MM.1S (cell line): ENCODE data around the gene ZNF488.
"Not testable (repeated sequence)": the region's sequence is repeated elsewhere in the genome, so short reads cannot be mapped to it uniquely, and the experiment has no call there.

Source experiments
- DNase-seq: peaks from one replicate; pipeline ENCODE4 v3.0.0-alpha.2; 2015
- H2AFZ ChIP-seq: fragments of 300-600 bp; sonication (generic); 2 replicates; pipeline ENCODE4 v1.6.0; 2016; ENCODE audit warnings: antibody characterized with exemption, low read length
- H3F3A ChIP-seq: fragments of 300-600 bp; sonication (generic); 2 replicates; pipeline ENCODE4 v1.6.1; 2016; ENCODE audit warnings: mild to moderate bottlenecking, antibody characterized with exemption, low read length, moderate library complexity, mixed read lengths; ENCODE audit not compliant: insufficient read depth
- H3K27ac ChIP-seq: fragments of 300-600 bp; sonication (generic); 2 replicates; pipeline ENCODE4 v1.5.1; 2016; ENCODE audit warnings: mild to moderate bottlenecking, low read length
- H3K27me3 ChIP-seq: fragments of 300-600 bp; sonication (generic); replicated peaks from 2 replicates; pipeline ENCODE4 v1.6.0; 2016; ENCODE audit warnings: low read length; ENCODE audit not compliant: insufficient read depth
- H3K36me3 ChIP-seq: fragments of 300-600 bp; sonication (generic); replicated peaks from 2 replicates; pipeline ENCODE4 v1.6.1; 2016; ENCODE audit warnings: mild to moderate bottlenecking, low read length, mixed read lengths; ENCODE audit not compliant: insufficient read depth
- H3K4me1 ChIP-seq: fragments of 300-600 bp; sonication (generic); 2 replicates; pipeline ENCODE4 v1.6.1; 2016; ENCODE audit warnings: low read length, mixed read lengths
- H3K4me2 ChIP-seq: fragments of 300-600 bp; sonication (generic); 2 replicates; pipeline ENCODE4 v1.6.0; 2016; ENCODE audit warnings: low read depth, low read length
- H3K4me3 ChIP-seq: fragments of 300-600 bp; sonication (generic); 2 replicates; pipeline ENCODE4 v1.5.1; 2016; ENCODE audit warnings: low read length, mixed read lengths
- H3K79me2 ChIP-seq: fragments of 300-600 bp; sonication (generic); 2 replicates; pipeline ENCODE4 v1.6.1; 2016; ENCODE audit warnings: mixed run types, low read length, mixed read lengths
- H3K9ac ChIP-seq: fragments of 300-600 bp; sonication (generic); 2 replicates; pipeline ENCODE4 v1.6.1; 2016; ENCODE audit warnings: low read length, mixed read lengths
- H3K9me2 ChIP-seq: fragments of 300-600 bp; sonication (generic); replicated peaks from 2 replicates; pipeline ENCODE4 v1.6.1; 2016; ENCODE audit warnings: mild to moderate bottlenecking, low read length, mixed read lengths; ENCODE audit not compliant: insufficient read depth
- H3K9me3 ChIP-seq: fragments of 300-600 bp; sonication (generic); replicated peaks from 2 replicates; pipeline ENCODE4 v1.6.1; 2016; ENCODE audit warnings: mild to moderate bottlenecking, low read length, mixed read lengths; ENCODE audit not compliant: insufficient read depth
- H4K20me1 ChIP-seq: fragments of 300-600 bp; sonication (generic); 2 replicates; pipeline ENCODE4 v1.6.1; 2016; ENCODE audit warnings: mild to moderate bottlenecking, low read length, moderate library complexity, mixed read lengths; ENCODE audit not compliant: insufficient read depth
- CTCF ChIP-seq: fragments of 300-600 bp; sonication (generic); IDR thresholded peaks from 2 replicates; pipeline ENCODE4 v1.5.1; 2016; ENCODE audit warnings: antibody characterized with exemption, low read length, mixed read lengths
- EZH2 ChIP-seq: fragments of 300-600 bp; sonication (generic); optimal IDR thresholded peaks from 2 replicates; pipeline ENCODE3; 2017; ENCODE audit warnings: low read depth, mild to moderate bottlenecking, antibody characterized with exemption, low read length, mixed read lengths
- EZH2phosphoT487 ChIP-seq: fragments of 300-600 bp; sonication (generic); IDR thresholded peaks from 2 replicates; pipeline ENCODE4 v1.6.1; 2018; ENCODE audit warnings: antibody characterized with exemption, low read length

ZNF488 gene

DNA sequence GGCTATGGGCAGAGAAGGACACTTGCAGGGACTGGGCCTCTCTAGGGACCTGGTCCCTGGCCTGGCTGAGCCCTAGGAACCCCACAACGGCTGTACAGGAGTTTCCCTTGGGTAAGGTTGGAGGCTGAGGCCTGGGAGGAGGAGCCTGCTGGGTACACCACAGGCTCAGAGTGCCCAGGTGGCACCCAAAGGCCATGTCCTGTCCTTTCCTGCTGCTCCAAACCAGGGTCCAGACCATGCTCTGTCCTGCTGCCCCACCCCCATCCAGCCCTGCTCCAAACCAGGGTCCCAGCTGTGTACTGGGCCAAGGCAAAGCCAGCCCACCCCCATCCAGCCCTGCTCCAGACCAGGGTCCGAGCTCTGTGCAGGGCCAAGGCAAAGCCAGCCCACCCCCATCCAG is 35.3 kb upstream of the ZNF488 start:
- TF ChIP-seq CTCF: no peak
- no peak for TF ChIP-seq EZH2
- no peak for TF ChIP-seq EZH2phosphoT487

DNA sequence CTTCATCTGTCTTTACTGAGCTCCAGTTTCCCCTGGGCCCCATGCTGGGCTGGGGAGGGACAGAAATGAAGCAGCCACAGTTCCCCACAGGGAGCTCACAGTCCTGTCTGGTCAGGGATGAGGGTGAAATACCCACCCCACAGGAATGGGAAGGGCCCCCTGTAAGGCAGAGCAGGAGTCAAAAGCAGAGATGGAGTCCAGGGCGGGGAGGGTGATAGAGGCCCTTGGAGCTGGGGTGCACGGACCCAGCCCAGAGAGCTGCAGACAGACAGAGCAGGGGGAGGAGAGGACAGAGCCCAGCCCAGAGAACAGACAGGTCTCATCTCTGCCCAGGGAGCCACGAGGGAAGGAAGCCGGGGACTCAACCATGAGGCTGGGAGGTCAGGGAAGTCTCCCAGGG is 34.9 kb upstream of the ZNF488 start:
- Histone ChIP-seq H3K9me2 (no peaks in the 10 kb centered on the region), H2AFZ (no peak overlapping the region), H3F3A (no peaks in the 10 kb centered on the region), H3K79me2 (no peaks in the 10 kb centered on the region), H3K4me2 (no peak overlapping the region), H3K9ac (no peak overlapping the region), H3K27me3 (no peaks in the 10 kb centered on the region), H3K4me1 (no peaks in the 10 kb centered on the region), H3K9me3 (no peaks in the 10 kb centered on the region), H3K4me3 (no peak overlapping the region), H3K27ac (no peak overlapping the region), H3K36me3 (no peaks in the 10 kb centered on the region), H4K20me1 (no peaks in the 10 kb centered on the region)
- no peak for DNase-seq
- TF ChIP-seq CTCF (no peak), EZH2phosphoT487 (no peak), EZH2 (no peak)

More for the DNA sequence above, 35.3 kb upstream of the ZNF488 start:
- H3K79me2 ChIP-seq: no peaks in the 10 kb centered on the region
- H3K36me3 ChIP-seq: no peaks in the 10 kb centered on the region
- no peak overlapping the region for H3K9ac ChIP-seq
- H3K4me1 ChIP-seq: no peaks in the 10 kb centered on the region
- H3F3A ChIP-seq: no peaks in the 10 kb centered on the region
- no peaks in the 10 kb centered on the region for H3K9me3 ChIP-seq
- no peaks in the 10 kb centered on the region for H3K9me2 ChIP-seq
- no peaks in the 10 kb centered on the region for H4K20me1 ChIP-seq
- no peak overlapping the region for H3K4me2 ChIP-seq
- no peaks in the 10 kb centered on the region for H3K27me3 ChIP-seq
- H3K27ac ChIP-seq: no peak overlapping the region
- no peak for DNase-seq
- H2AFZ ChIP-seq: no peak overlapping the region
- H3K4me3 ChIP-seq: no peak overlapping the region

- no peak overlapping the region for H2AFZ ChIP-seq
Measured at GRCh38 chr10:47418321-47418720, 34.2 kb upstream of the ZNF488 start.

GRCh38 chr10:47416305-47417218 is 32.5 kb upstream of the ZNF488 start:
- not testable (repeated sequence) for H3K9me3 ChIP-seq, H3K36me3 ChIP-seq, H3K4me2 ChIP-seq, H4K20me1 ChIP-seq, H3K79me2 ChIP-seq, H3K4me1 ChIP-seq, DNase-seq, H2AFZ ChIP-seq, H3F3A ChIP-seq, H3K4me3 ChIP-seq, H3K27me3 ChIP-seq, H3K9me2 ChIP-seq, H3K27ac ChIP-seq, H3K9ac ChIP-seq

More at GRCh38 chr10:47418321-47418720, 34.2 kb upstream of the ZNF488 start:
- Histone ChIP-seq H3K4me3 (no peak overlapping the region), H3K9ac (no peak overlapping the region), H3K9me2 (no peaks in the 10 kb centered on the region), H3K36me3 (no peaks in the 10 kb centered on the region), H3F3A (no peaks in the 10 kb centered on the region), H3K4me1 (no peaks in the 10 kb centered on the region), H4K20me1 (no peaks in the 10 kb centered on the region), H3K27ac (no peak overlapping the region), H3K27me3 (no peaks in the 10 kb centered on the region), H3K4me2 (no peak overlapping the region), H3K79me2 (no peaks in the 10 kb centered on the region), H3K9me3 (no peaks in the 10 kb centered on the region)
- TF ChIP-seq EZH2 (no peak), CTCF (no peak), EZH2phosphoT487 (no peak)
- no peak for DNase-seq
